K562 (cell line): ENCODE results near the gene ORC1. TPM values are rescaled to one million over a fixed set of nuclear protein-coding genes. Genes with fewer than 3 reads are reported as not detected.
A peak's percentile ranks its signal among the peaks of the same experiment; 100 is the strongest.

ENCODE experiments used
- ATF7 ChIP-seq: fragments of 450-650 bp; IDR thresholded peaks from 2 replicates; pipeline ENCODE4 v1.7.1; 2014; ENCODE audit warnings: mild to moderate bottlenecking, moderate library complexity
- CBX2 ChIP-seq: fragments of 200-600 bp; sonication (generic); IDR thresholded peaks from one replicate; pipeline ENCODE4 v1.6.1; 2012; ENCODE audit warnings: mild to moderate bottlenecking, low read length, inconsistent platforms; ENCODE audit not compliant: insufficient read depth, poor library complexity, severe bottlenecking
- MAFK ChIP-seq: IDR thresholded peaks from 2 replicates; pipeline ENCODE4 v1.6.1; 2011; ENCODE audit warnings: low read length, improper control_type of control experiment
- POLR2H ChIP-seq: IDR thresholded peaks from 2 replicates; pipeline ENCODE4 v1.6.1; 2016; ENCODE audit warnings: missing genetic modification characterization, low read depth, mild to moderate bottlenecking, control low read depth, missing compliant biosample characterization, moderate library complexity
- RERE ChIP-seq: sonication (generic); formaldehyde crosslinking; IDR thresholded peaks from 2 replicates; pipeline ENCODE4 v1.8.0; 2023; ENCODE audit warnings: missing genetic modification reagents, mild to moderate bottlenecking, borderline replicate concordance
- TCF3 ChIP-seq: sonication (generic); formaldehyde crosslinking; IDR thresholded peaks from 2 replicates; pipeline ENCODE4 v1.4.0; 2020; ENCODE audit warnings: mild to moderate bottlenecking, missing genetic modification reagents
- ZNF717 ChIP-seq: fragments of 250-450 bp; sonication (Bioruptor Pico); IDR thresholded peaks from 2 replicates; pipeline ENCODE4 v1.5.0; 2021
- polyA plus RNA-seq, 8 experiments: library from polyadenylated mRNA; depleted of rRNA in 4 of 8; stranded (reverse) in 5 of 8; unstranded in 3 of 8; fragments of >200 nt; fragmentation: Nextera tagmentation in 2 of 8; fragmentation: Illumina TruSeq in 1 of 8; extraction: Ambion mirVana in 2 of 8; extraction: Trizol in 1 of 8; gene quantifications; 2 replicates each; pipeline versions ENCODE4 v1.2.1 to v1.2.3, GENCODE V29; 2011 to 2014; ENCODE audit warnings: inconsistent platforms in 1 of 8, missing spikeins in 1 of 8
- total RNA-seq, 7 experiments: library from RNA; depleted of rRNA in 6 of 7; stranded (reverse); fragments of >200 nt in 6 of 7; fragmentation: Illumina TruSeq in 2 of 7; extraction: Trizol in 2 of 7; gene quantifications; 2 replicates each; pipeline versions ENCODE4 v1.2.1 to v1.2.3, GENCODE V29; 2011 to 2021; ENCODE audit warnings: low replicate concordance in 1 of 7
- TF ChIP-seq, protein P1 (sequence below): IDR thresholded peaks from 2 replicates; pipeline ENCODE4 v1.6.1; 2016; ENCODE audit warnings: missing genetic modification characterization, missing compliant biosample characterization
- TF ChIP-seq, protein P2 (sequence below): fragments of 250-450 bp; sonication (Bioruptor Pico); IDR thresholded peaks from 2 replicates; pipeline ENCODE4 v1.5.0; 2020; ENCODE audit warnings: mild to moderate bottlenecking, borderline replicate concordance

The ORC1 gene
- total and polyA plus RNA-seq, 9 of the 15 experiments (the other 6 are each of a cell fraction or from before 2014, with no cell fraction given), result 26.4 to 91.6 (median 69.7) TPM

DNA sequence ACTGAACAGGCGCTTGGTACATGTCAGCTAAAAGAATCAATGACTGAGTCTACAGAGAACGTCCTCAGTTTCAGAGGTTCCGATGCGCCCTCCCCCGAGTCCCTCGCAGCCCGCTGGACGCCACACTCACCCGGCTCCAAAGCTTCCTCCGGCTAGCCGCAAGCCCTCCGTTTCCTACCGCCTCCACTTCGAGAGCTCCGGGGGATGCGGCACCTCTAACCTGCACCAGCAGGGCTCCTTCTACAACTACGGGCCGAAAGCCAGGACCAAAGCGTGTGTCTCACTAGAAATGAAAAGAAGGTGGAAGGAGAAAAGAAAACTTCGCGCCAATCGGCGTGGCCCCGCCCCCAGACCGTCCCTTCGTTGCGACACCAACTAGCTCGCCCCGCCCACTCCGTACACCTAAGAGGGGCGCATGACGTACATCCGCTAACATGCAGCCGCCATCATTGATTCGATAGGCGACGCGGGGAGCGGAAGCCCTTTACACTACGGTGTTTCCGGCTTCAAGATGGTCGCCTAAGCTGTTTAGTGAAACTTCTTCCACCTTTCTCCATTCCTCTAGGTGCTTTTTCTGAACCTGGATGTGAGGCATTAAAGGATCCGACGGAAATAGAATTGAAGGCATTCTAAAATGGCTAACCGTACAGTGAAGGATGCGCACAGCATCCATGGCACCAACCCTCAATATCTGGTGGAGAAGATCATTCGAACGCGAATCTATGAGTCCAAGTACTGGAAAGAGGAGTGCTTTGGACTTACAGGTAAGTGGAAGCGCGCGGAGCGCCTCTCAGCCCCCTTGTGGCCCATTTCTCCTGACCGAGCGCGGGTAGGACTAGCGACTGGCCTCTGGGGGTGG is at the start of gene ORC1, which contains the start of gene PRPF38A (continued):
- TF ChIP-seq, protein P1, sequence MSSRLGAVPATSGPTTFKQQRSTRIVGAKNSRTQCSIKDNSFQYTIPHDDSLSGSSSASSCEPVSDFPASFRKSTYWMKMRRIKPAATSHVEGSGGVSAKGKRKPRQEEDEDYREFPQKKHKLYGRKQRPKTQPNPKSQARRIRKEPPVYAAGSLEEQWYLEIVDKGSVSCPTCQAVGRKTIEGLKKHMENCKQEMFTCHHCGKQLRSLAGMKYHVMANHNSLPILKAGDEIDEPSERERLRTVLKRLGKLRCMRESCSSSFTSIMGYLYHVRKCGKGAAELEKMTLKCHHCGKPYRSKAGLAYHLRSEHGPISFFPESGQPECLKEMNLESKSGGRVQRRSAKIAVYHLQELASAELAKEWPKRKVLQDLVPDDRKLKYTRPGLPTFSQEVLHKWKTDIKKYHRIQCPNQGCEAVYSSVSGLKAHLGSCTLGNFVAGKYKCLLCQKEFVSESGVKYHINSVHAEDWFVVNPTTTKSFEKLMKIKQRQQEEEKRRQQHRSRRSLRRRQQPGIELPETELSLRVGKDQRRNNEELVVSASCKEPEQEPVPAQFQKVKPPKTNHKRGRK (tag), result no peak
- TF ChIP-seq ZNF717 (CRISPR knock-in tag) (no peak), RERE (no peak), ATF7 (peak; percentile 91), CBX2 (no peak), MAFK (no peak), POLR2H (tag) (peak; percentile 96), TCF3 (peak; percentile 34)
- TF ChIP-seq, protein P2, sequence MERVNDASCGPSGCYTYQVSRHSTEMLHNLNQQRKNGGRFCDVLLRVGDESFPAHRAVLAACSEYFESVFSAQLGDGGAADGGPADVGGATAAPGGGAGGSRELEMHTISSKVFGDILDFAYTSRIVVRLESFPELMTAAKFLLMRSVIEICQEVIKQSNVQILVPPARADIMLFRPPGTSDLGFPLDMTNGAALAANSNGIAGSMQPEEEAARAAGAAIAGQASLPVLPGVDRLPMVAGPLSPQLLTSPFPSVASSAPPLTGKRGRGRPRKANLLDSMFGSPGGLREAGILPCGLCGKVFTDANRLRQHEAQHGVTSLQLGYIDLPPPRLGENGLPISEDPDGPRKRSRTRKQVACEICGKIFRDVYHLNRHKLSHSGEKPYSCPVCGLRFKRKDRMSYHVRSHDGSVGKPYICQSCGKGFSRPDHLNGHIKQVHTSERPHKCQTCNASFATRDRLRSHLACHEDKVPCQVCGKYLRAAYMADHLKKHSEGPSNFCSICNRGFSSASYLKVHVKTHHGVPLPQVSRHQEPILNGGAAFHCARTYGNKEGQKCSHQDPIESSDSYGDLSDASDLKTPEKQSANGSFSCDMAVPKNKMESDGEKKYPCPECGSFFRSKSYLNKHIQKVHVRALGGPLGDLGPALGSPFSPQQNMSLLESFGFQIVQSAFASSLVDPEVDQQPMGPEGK (CRISPR knock-in tag), result no peak
